OCI-LY1 (cell line): ENCODE data around the gene PLAC8.

Experiments used
- CTCF ChIP-seq: fragments of 200-600 bp; sonication (generic), shearing (Covaris generic); IDR thresholded peaks from 2 replicates; pipeline ENCODE4 v1.5.1; 2017; ENCODE audit warnings: mild to moderate bottlenecking, antibody characterized with exemption, low read length, moderate library complexity, mixed read lengths
- EZH2 ChIP-seq: fragments of 200-600 bp; sonication (generic), shearing (Covaris generic); IDR thresholded peaks from 2 replicates; pipeline ENCODE4 v1.8.0; 2017; ENCODE audit warnings: borderline replicate concordance, mixed run types, mild to moderate bottlenecking, antibody characterized with exemption, low read length, moderate library complexity, mixed read lengths

- TF ChIP-seq CTCF (no peak), EZH2 (no peak)
Measured at GRCh38 chr4:83150653-83151330, 36.3 kb upstream of the PLAC8 start.
